ENCODE results near the gene TYK2.
A peak's percentile ranks its signal among the peaks of the same experiment; 100 is the strongest.
"Not testable (repeated sequence)": the region's sequence is repeated elsewhere in the genome, so short reads cannot be mapped to it uniquely, and the experiment has no call there.

Gene TYK2

GRCh38 chr19:10380313-10381102 is at the start of gene TYK2:
Gene TYK2, minus strand, starts transcription at chr19:10380572. Its CDS starts 2,166 bp downstream, at chr19:10378406.
- DNase-seq, result peak; percentile 100

GRCh38 chr19:10428996-10429381 is 48.6 kb upstream of the TYK2 start:
- DNase-seq, result no peak

GRCh38 chr19:10427169-10427568 is 46.8 kb upstream of the TYK2 start:
- no peak for DNase-seq

GRCh38 chr19:10424011-10424637 is 43.8 kb upstream of the TYK2 start:
- DNase-seq, result peak; percentile 73

GRCh38 chr19:10422846-10423245 is 42.5 kb upstream of the TYK2 start:
- no peak for DNase-seq

GRCh38 chr19:10422046-10422461 is 41.7 kb upstream of the TYK2 start:
- DNase-seq, result no peak

- no peak for DNase-seq
Measured at GRCh38 chr19:10421240-10422045, 41.1 kb upstream of the TYK2 start.

- peak; percentile 63 for DNase-seq
Measured at GRCh38 chr19:10420444-10421239, 40.3 kb upstream of the TYK2 start, which contains the start of gene PDE4A. Gene PDE4A, plus strand, starts transcription at chr19:10420538. Its CDS starts 227 bp downstream, at chr19:10420765.

GRCh38 chr19:10419646-10420443 is 39.5 kb upstream of the TYK2 start:
- DNase-seq, result peak; percentile 91

GRCh38 chr19:10419200-10419645 is 38.9 kb upstream of the TYK2 start:
- DNase-seq, result no peak

- DNase-seq, result peak; percentile 53
Measured at GRCh38 chr19:10418485-10419199, 38.3 kb upstream of the TYK2 start.

- no peak for DNase-seq
Measured at GRCh38 chr19:10418235-10418484, 37.8 kb upstream of the TYK2 start.

GRCh38 chr19:10417541-10418234 is 37.3 kb upstream of the TYK2 start:
- DNase-seq, result no peak

- peak; percentile 90 for DNase-seq
Measured at GRCh38 chr19:10416380-10417257, 36.2 kb upstream of the TYK2 start.

- DNase-seq, result no peak
Measured at GRCh38 chr19:10416083-10416379, 35.7 kb upstream of the TYK2 start.

- no peak for DNase-seq
Measured at GRCh38 chr19:10412257-10412977, 32.0 kb upstream of the TYK2 start.

GRCh38 chr19:10411224-10411623 is 30.9 kb upstream of the TYK2 start:
- not testable (repeated sequence) for DNase-seq

GRCh38 chr19:10408511-10409283 is 28.3 kb upstream of the TYK2 start:
- DNase-seq, result no peak
